Fibroblast of skin of back (primary cell): ENCODE measurements around the gene ALG14. TPM values are rescaled to one million over a fixed set of nuclear protein-coding genes. Genes with fewer than 3 reads are reported as not detected.
"Not testable (repeated sequence)": the region's sequence is repeated elsewhere in the genome, so short reads cannot be mapped to it uniquely, and the experiment has no call there.

ENCODE experiments used
- DNase-seq: peaks from one replicate; pipeline ENCODE4 v3.0.0-alpha.2; 2013
- polyA plus RNA-seq, 2 experiments: library from polyadenylated mRNA; unstranded; fragments of 120-200 nt; gene quantifications; one replicate each; pipeline ENCODE4 v1.2.1, GENCODE V29; 2013; ENCODE audit not compliant: insufficient read length in 2 of 2

ALG14 gene, protein sequence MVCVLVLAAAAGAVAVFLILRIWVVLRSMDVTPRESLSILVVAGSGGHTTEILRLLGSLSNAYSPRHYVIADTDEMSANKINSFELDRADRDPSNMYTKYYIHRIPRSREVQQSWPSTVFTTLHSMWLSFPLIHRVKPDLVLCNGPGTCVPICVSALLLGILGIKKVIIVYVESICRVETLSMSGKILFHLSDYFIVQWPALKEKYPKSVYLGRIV
- polyA plus RNA-seq (2013, experiment 1 of 2; ENCODE audit: insufficient read length) = 13.6 TPM
- polyA plus RNA-seq (2013, experiment 2 of 2; ENCODE audit: insufficient read length) = 5.4 TPM

DNA sequence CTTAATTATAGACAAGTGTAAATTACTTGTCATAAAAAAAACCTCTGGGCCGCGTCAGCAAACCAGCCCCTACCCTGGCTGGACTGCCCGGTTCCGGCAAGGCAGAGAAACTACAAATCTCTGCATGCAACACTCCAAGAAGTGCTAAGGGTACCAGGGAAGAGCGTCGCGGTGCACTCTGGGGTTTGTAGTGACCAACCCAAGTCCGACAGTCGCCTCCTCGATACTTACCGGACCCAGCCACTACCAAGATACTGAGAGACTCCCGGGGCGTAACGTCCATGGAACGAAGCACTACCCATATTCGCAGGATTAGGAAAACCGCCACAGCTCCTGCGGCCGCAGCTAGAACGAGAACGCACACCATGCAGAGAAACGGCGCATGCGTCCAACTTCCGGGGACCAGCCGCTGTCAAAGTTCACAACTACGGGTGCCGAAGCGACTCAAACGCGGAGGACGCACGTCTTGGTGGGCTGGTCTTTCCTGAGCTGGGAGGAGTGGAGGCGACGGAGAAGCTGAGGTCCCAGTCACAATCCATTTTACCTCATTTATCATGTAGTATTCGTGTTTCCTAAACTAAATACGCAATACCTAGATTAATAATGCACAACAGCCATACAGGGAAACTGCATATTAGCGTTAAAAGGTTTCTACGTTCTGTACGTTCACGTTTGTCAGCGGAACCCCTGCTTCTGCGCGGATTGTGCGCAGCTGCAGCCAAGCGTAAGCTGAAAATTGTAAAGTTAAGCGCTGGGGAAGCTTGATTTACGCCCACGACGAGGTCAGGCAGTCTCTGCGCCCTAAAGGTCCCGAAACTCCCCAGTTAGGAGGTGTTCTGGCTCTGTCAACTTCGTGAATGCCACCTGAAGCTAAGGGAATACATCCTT lies at the start of gene ALG14:
ALG14 (minus strand) TSS at position 420 of the 888 bp plus-strand sequence; CDS start at position 367, 53 bp downstream.
- DNase-seq = peak; percentile 98

DNA sequence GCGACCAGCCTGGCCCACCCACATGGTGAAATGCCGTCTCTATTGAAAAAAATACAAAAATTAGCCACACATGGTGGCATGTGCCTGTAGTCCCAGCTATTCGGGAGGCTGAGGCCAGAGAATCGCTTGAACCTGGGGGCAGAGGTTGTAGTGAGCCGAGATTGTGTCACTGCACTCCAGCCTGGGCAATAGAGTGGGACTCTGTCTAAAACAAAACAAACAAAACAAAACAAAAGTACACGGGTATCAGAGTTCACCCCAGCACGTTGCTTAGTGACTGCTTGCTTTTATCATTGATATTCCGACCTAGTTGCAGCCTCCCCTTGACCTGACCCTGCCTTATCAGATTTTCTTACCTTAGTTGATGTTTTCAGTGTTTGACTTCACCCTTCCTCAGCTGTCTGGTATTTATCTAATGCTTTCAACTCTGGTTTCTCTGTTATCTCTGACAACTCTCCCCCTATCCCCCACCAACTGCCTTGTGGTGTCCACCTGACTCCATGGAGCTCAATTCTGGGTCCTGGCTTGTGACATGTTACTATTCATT lies 49.5 kb upstream of the ALG14 start:
- no peak for DNase-seq

DNA sequence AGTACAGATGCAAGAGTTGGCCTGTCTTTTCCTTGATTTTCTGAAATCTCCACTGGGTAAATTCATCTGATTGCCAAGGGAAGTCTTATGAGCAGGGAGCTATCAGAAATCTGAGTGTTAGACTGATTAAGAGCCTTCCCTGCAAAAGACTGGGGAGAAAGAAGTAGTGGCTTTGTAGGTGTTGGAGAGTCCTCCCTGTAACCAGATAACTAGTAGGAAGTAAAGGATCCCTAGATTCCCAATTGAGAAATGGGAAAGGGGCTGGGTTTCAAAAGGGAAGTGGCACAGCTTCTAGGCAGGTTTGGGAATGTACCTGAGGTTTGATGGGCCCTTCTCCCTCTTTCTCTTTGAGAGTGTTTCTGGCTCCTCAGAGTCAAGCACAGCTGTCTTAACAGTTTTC lies 46.5 kb upstream of the ALG14 start:
- DNase-seq = no peak

DNA sequence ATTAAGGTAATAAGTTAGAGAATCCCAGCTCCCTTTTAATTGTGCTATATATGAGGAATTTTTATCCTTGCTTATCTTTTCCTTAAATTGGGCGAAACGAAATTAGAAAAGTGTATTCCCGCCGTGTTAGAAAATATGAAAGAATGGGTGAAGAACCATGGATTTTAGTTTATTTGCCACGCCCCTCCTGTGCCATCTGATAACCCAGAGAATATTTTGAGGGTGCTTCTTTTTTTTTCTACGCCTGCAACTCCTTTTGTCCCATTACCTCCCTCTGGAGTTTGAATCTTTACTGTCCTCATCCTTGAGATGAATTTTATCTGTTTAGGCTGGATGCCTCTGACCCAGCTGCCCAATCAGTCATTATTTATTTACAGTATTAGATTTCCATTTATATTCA lies 46.0 kb upstream of the ALG14 start:
- no peak for DNase-seq

DNA sequence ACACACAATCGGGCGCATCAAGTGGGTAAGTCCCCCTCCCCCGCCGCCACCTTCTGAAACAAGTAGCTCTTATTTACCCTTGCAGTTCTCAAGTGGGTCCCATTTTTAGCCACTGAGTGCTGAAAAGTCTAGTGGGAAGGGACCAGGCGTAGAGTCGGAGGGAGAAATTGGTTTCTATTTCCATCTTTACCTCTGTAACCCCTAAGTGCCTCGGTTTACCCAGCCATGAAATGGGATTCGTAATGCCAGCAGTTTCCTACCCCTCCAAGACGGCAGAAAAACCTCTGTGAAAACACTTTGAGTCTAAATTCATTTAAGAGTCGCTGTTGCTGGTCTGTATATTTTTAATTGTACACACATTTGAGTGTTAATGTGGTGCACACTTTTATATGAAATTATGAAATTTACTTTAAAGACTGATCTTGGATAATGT lies 45.3 kb upstream of the ALG14 start:
- DNase-seq = no peak

DNA sequence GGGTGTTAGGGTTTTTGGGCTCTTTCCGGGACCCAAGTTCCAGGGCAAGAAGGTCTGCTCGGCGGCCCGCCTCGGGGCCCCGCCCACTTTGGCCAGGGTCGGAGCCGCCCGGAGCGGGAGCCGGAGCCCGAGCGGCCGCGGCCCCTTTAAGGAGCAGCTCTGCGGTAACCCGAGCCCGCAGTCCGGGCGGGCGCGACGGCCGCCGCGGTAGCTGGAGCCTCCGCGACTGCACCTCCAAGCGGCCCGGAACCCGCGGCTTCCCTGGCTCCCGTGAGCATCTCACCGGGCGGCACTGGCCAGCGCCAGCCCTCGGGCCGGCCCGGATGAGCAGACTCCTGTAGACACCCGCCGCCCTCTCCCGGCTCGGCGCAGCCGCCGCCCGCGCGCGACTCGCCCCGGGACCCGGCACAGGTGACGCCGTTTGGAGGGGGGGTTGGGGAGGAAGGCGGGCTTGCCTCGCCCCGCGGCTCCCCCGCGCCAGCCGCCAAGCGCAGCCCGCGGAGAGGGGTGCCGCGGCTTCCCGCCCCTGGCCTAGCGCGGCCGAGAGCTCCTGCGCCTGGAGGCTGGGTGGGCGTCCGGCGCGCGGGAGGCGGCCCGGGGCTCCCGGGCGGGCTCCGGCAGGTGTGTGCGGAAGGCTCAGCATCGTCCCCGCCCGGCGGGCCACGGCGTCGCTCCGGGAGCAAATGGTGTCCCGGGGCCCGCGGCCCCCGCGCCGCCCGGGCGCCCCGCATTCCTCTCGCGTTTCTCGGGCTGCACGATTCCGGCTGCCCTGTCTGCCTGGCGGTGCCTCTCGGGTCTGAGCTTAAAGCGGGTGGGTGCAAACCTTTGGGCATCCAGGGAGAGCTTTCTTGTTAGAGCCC lies 44.7 kb upstream of the ALG14 start, which contains the start of gene TLCD4:
TLCD4 (plus strand) TSS at position 149 of the 860 bp plus-strand sequence. CDS start 26,547 bp downstream, outside the sequence.
- DNase-seq = peak; percentile 39

DNA sequence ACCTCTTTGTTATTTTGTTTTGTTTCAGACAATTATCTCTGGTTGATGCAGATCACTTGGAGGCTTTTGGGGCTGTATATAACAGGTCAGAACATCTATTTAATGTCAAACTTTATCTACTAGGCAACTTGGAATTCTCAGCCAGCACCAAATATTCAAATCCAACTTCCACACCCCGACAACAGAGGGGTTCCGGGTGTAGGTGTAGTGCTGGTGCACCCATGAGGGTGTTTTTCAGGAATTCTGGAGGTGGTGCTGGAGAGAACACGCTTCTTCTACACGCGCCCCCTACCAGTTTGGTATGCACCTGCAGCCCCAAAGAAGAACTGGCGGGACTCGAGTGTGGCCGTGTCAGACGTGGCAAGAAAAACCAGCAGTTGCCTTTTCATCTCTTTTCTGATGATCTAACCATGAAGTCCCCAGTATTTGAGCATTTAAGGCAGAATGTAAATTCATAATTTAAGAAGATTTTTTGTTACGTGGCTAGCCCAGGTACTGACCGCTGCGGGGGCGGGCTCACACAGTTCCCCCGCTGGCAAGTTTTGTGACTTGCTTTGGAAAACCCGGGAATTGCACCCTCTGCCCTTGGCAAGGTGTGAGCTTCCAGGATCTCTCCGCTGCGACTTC lies 43.9 kb upstream of the ALG14 start:
- DNase-seq = peak; percentile 40

DNA sequence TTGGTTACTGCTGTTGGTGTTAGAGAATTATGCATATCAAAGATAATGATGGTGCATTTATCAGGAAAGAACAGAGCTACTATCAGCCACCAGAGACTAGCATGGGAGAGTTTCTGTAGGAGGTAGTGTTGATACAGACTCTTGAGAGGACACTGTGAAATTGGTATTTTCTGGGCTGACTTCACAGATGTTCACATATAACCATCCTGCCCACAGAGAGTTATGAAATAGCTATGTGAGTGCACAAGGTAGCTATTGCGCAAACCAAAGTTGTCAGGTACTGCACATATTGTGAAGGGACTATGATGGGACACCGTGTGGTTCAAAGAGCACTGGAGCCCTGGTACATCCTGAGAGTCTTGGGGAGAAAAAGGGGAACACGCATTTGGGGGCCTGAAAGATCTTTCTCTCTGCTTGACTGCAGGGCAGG lies 43.0 kb upstream of the ALG14 start:
- DNase-seq = no peak

DNA sequence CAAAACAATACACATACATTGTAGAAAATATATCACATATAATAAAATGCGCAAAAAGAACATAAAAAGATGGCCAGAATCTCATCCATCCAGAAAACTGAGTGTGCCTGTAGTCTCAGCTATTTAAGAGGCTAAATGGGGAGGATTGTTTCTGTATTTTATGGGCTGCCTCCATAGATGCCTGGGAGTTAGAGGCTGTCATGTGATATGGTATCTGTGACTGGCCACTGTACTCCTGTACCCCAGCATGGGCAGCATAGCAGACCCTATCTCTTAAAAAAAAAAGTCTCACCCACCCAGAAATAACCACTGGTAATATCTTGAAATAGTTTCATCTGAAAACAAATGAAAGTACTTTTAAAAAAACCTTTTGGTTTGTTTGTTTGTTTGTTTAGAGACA lies 40.9 kb upstream of the ALG14 start:
- no peak for DNase-seq

DNA sequence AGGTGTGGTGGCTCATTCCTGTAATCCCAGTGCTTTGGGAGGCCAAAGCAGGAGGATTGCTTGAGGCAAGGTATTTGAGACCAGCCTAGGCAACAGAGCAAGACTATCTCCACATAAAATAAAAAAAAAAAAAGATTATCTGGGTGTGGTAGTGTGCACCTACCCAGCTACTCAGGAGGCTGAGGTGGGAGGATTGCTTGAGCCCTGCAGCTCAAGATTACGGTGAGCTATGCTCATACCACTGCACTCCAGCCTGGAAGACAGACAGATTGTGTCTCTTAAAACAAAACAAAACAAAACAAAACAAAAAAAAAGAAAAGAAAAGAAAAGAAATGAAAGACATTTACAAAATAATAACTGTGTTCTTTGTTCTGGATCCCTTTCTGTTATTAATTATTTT lies 38.3 kb upstream of the ALG14 start:
- no peak for DNase-seq

DNA sequence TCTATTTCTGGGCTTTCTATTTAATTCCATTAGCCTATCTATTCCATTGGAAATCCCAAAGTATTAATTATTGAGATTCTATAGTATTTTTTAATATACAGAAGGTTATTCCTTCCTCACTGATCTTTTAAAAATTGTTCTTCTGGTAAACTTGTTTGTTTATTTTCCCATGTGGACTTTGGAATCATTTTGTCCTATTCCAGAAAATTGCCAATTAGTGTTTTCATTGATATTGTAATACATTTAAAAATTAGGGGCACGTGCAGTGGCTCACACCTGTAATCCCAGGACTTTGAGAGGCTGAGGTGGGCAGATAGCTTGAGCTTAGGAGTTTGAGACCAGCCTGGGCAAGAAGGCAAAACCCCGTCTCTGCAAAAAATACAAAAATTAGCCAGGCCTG lies 36.0 kb upstream of the ALG14 start:
- DNase-seq = no peak

DNA sequence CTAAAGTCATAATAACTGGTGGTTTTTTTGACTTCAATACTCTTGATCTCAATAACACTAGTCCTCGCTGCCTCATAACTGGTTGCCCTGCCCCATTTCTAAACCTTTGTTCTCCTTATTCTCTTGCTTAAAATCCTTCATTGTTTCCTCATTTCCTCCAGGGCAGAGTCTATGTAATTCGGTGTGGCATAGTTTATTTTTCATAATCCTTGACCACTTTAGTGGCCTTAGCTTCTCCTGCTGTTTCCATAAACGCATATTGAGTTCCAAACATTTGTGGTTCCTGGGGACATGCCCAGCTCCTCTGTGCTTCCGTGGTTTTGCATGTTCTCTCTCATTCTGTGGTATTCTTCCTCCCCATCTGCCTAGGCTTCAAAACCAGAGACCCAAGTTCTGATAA lies 25.4 kb upstream of the ALG14 start:
- no peak for DNase-seq

DNA sequence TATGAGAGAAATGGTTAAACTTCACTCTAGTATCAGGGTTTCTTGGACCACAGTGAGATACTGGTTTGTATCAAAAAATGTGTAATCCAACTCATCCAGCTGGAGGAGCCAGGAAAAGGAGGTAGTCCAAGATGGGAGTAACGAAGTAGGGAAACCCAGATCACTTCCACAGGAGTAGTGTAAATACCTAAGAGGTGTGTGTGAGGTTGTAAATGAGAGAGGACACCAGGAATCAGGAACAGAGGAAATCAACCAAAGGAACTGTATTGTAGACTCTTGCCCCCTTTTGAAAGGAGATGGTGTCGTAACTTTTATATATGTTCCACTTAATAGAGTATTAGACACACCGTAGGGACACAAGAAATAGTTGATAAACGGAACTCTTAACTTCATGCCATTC lies 24.7 kb upstream of the ALG14 start:
- DNase-seq = no peak

DNA sequence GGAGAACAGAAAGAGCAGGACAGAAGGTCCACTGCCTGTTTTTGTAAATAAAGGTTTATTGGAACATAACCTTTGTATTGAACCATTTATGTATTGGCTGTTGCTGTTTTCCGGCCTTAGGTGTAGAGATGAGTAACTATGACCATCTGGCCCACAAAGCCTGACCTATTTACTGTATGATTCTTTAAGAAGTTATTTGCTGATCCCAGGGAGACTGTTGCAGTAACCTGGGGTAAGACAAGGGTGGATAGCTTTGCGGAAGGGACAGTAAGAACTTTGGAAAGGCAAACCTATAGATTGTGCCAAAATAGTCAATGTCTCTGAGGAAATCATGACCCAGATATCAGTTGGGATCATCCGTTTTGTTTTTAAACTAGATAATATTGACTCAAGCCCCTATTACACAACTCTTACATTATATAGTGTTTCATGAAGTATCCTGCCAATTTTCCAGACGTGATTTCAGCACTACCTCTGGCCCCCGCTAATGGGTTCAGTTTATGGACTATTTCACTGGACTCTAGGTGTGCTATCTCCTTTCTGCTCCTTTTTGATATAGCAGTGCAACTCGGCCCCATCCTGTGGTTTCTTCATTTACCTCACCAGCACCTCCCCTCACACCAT lies 23.6 kb upstream of the ALG14 start:
- DNase-seq = no peak

DNA sequence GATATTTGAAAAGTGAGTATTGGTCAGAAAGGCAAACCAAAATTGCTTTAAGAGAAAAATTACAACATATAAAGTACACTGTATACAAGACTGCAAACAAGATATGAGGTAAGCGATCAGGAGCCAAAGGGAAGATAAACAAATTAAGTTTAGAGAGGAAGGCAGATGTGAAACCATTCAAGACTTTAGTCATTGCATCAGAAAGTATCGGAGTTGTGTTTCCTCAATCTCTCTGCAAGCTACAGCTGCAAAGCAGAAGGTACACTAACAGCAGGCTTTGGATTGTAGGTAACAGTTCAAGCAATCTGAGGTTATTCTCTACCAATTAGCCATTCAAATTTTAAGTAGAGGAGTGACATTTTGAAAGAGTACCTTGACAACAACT lies 23.1 kb upstream of the ALG14 start:
- DNase-seq = no peak

DNA sequence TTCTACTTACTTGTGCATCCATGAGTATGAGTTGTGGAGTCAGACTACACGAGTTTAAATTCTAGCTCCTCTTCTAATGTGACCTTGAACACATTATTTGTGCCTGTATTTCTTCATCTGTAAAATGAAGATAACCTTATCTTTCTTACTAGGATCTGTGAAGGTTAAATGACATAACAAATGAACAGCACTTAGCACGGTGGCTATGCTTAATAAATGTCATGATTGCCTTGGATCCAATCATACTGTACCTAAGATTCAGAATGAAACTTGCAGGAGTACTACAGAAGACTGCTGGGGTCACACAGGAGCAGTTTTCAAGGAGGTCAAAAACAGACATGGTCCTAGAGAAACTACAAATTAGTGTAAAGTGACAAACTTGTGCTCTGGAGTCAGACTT lies 22.2 kb upstream of the ALG14 start:
- DNase-seq = no peak

DNA sequence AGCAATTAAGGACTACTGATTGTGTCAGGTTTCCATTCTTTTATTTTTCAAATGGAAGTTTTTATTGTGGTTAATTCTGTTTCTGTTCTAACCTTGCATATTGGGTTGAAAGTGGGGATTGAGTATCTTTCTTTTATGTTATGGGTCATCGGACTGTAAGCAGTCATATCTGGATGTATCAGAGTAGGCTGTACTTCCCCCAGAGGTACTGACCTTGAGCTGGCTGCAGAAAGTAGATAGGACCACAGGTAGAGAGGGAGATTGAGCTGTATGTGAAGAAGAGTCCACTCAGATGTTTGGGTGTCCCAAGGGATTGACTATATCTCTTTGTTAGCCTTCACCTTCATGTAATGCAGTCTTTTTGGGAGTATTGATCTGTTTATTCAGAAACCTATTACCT lies 20.5 kb upstream of the ALG14 start:
- DNase-seq = no peak

DNA sequence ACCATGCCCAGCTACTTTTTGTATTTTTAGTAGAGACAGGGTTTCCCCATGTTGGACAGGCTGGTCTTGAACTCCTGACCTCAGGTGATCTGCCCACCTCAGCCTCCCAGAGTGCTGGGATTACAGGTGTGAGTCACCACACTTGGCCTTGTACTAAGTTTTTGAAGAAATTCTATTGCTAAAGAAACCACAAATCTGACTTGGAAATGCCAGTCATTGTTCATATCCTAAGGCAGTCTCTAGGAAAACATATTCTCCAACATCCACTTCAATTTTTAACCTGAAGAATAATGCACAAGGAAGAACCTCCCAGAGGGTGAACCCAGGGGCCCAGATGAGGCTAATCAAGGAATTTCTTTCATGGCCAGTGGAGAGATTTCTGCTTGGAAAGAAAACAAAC lies 20.1 kb upstream of the ALG14 start:
- not testable (repeated sequence) for DNase-seq

DNA sequence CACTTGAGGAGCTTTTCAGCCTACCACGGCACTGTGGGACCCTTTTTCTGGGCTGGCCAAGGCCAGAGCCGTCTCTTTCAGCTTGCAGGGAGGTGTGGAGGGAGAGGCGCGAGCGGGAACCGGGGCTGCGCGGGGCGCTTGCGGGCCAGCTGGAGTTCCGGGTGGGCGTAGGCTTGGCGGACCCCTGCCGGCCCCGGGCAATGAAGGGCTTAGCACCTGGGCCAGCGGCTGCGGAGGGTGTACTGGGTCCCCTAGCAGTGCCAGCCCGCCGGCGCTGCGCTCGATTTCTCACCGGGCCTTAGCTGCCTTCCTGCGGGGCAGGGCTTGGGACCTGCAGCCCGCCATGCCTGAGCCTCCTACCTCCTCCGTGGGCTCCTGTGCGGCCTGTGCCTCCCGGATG lies 18.5 kb upstream of the ALG14 start:
- DNase-seq = not testable (repeated sequence)

DNA sequence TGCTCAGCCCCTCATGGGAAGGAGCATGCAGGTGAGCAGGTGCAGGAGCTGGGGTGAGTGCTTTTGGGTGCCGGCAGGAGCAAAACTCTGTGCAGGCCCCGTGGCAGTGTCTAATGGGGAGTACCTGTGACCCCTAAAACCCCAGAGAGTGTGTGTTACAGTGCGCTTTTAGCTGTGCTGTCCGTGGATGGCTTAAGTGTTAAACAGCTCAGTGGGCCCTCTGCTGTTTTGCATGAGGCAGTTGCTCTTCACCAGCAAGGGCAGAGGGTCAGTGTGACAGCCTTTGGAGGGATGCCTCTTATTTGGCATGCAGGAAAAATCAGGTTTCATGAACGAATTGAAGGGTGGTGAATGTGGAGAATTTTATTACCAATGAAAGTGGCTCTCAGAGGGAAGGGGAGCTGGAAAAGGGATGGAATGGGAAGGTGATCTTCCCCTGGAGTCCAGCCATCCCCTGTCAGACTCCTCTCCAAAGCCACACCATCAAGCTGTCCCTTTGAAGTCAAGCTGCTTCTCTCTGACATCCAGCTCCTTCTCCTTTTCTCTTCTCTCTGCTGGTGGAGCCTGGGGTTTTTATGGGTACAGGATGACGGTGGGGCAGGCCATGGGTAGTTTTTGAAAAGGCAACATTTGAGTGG lies 17.0 kb upstream of the ALG14 start:
- no peak for DNase-seq

DNA sequence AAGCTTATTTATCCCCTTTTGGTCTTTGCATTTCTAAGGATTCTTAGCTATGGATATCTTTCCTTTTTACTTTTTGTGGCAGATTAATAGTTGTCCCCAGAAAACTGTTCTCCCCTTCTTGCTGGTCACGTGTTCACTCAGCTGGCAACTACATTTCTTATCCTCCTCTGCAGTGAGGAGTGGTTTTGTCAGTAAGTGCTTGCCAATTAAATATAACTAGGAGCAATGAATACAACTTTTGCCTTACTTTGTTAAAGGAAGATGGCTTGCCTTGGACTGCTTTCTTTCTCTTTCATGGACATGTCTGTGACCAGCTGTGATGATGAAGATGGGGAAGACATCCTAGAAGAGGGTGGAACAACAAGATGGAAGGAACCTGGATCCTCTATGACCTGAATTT lies 15.6 kb upstream of the ALG14 start:
- DNase-seq = no peak
